Measurements from ENCODE around the gene OSBPL2.

GRCh38 chr20:62344782-62345181, 106.5 kb downstream of the OSBPL2 start:
- TF ChIP-seq CTCF (IDR thresholded peaks at IDR 0.05), result no peak
- TF ChIP-seq POLR2A (IDR thresholded peaks at IDR 0.05), result no peak
